Fibroblast of upper back skin (primary cell): ENCODE measurements around the gene COQ3.

Experiments used
- DNase-seq: peaks from one replicate; pipeline ENCODE4 v3.0.0-alpha.2; 2013

The COQ3 gene

GRCh38 chr6:99393698-99394531 lies at the start of gene COQ3:
Gene COQ3 (minus strand): TSS chr6:99394195. CDS start chr6:99394179, 16 bp downstream.
- DNase-seq: peak; percentile 79

GRCh38 chr6:99434702-99435530 lies 40.9 kb upstream of the COQ3 start:
- DNase-seq: peak; percentile 24

GRCh38 chr6:99432877-99433276 lies 38.9 kb upstream of the COQ3 start:
- no peak for DNase-seq

GRCh38 chr6:99431901-99432300 lies 37.9 kb upstream of the COQ3 start:
- no peak for DNase-seq

GRCh38 chr6:99427988-99428387 lies 34.0 kb upstream of the COQ3 start:
- no peak for DNase-seq

GRCh38 chr6:99426451-99426757 lies 32.4 kb upstream of the COQ3 start:
- no peak for DNase-seq

GRCh38 chr6:99425647-99426450 lies 31.9 kb upstream of the COQ3 start:
- DNase-seq: peak; percentile 83

GRCh38 chr6:99424761-99425646 lies 31.0 kb upstream of the COQ3 start, which contains the start of gene PNISR:
Gene PNISR (minus strand): TSS chr6:99425308. CDS start chr6:99414659, 10,649 bp downstream.
- DNase-seq: peak; percentile 99

- no peak for DNase-seq
Measured at GRCh38 chr6:99424022-99424421, 30.0 kb upstream of the COQ3 start.

GRCh38 chr6:99422912-99423311 lies 28.9 kb upstream of the COQ3 start:
- DNase-seq: no peak

GRCh38 chr6:99416892-99417767 lies 23.1 kb upstream of the COQ3 start:
- no peak for DNase-seq

GRCh38 chr6:99416226-99416625 lies 22.2 kb upstream of the COQ3 start:
- DNase-seq: no peak

GRCh38 chr6:99415446-99415845 lies 21.5 kb upstream of the COQ3 start:
- DNase-seq: no peak

GRCh38 chr6:99412065-99412464 lies 18.1 kb upstream of the COQ3 start:
- no peak for DNase-seq

GRCh38 chr6:99409672-99410071 lies 15.7 kb upstream of the COQ3 start:
- no peak for DNase-seq

GRCh38 chr6:99407076-99407475 lies 13.1 kb upstream of the COQ3 start:
- no peak for DNase-seq

GRCh38 chr6:99402448-99402847 lies 8.5 kb upstream of the COQ3 start:
- DNase-seq: no peak

- DNase-seq: no peak
Measured at GRCh38 chr6:99397287-99397686, 3.3 kb upstream of the COQ3 start.

- DNase-seq: no peak
Measured at GRCh38 chr6:99393366-99393697, 663 bp downstream of the COQ3 start.

- DNase-seq: no peak
Measured at GRCh38 chr6:99390896-99391295, 3.1 kb downstream of the COQ3 start.

- no peak for DNase-seq
Measured at GRCh38 chr6:99384507-99384906, 9.5 kb downstream of the COQ3 start.
